Spleen (tissue), 7 donors: ENCODE results near the gene ZNF106.

ENCODE experiments used
- CTCF ChIP-seq, 11 experiments: fragments of 200-600 bp in 7 of 11; fragments of 450-650 bp in 4 of 11; sonication (generic) in 4 of 11; IDR thresholded peaks in 8 of 11; conservative IDR thresholded peaks in 3 of 11; 1 replicate in 7 of 11; 2 replicates in 4 of 11; pipeline versions ENCODE4 v1.4.0 to v1.8.0; 2016 to 2021; ENCODE audit warnings: antibody characterized with exemption in 11 of 11, inconsistent platforms in 4 of 11, mild to moderate bottlenecking in 1 of 11
- POLR2A ChIP-seq, 3 donors: fragments of 450-650 bp; IDR thresholded peaks; one replicate each; pipeline ENCODE4 v1.5.1; 2017; ENCODE audit warnings: antibody characterized with exemption in 3 of 3, mild to moderate bottlenecking in 1 of 3
- POLR2AphosphoS5 ChIP-seq, 3 donors: sonication (generic); formaldehyde crosslinking; IDR thresholded peaks; one replicate each; pipeline ENCODE4 v1.5.1; 2017; ENCODE audit warnings: antibody characterized with exemption in 3 of 3
- donor health status: DM: no; HTN: no; CAD: no; lungs with moderate emphysema.
- donor health status: DM: no; HTN: no; CAD: no.
- donor health status: DM: no; HTN: no; CAD: no.

GRCh38 chr15:42371096-42371495 lies 119.8 kb downstream of the ZNF106 start:
- TF ChIP-seq CTCF (IDR thresholded peaks at IDR 0.05 in 8 of 11, conservative IDR thresholded peaks at IDR 0.05 in 3 of 11) (no peak), POLR2AphosphoS5 (IDR thresholded peaks at IDR 0.05) (no peak), POLR2A (IDR thresholded peaks at IDR 0.05) (no peak)
